ENCODE results near the gene TMEM59L. TPM values are rescaled to one million over a fixed set of nuclear protein-coding genes. Genes with fewer than 3 reads are reported as not detected.

Gene TMEM59L
- total and polyA plus RNA-seq, 2 of the 13 experiments (the other 11 are each of a cell fraction or from before 2014, with no cell fraction given), result 0.97 to 5.5 TPM

DNA sequence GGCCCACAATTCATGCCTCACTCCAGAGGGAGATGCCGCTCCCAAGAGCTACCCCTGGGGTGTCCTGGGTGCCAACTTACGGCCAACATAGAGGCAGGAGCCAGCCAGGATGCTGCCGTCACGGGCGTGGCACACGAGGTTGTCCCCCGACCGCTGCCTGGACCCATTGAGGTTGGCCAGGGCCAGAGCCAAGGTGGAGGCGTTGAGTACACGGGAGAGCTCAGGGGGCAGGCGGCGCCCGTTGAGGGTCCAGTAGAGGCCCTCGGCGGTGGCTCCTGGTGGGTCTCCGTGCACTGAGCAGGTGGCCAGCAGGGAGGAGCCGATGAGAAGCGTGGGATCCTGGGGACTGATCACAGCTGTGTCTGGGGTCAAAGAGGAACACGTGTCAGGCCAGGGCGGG, 13.2 kb upstream of the TMEM59L start:
- Histone ChIP-seq H3K9ac (ENCODE audit: insufficient read depth, low read depth, low read length) (no peak overlapping the region), H3K27me3 (ENCODE audit: control insufficient read depth in 1 of 2, insufficient read depth in 2 of 2, low read length in 2 of 2) (no peaks in the 10 kb centered on the region), H3K27ac (ENCODE audit: extremely low read length, insufficient read depth, low read length) (no peak overlapping the region), H3K4me3 (replicated peaks in 1 of 3; ENCODE audit: insufficient read depth in 1 of 3, low read depth in 2 of 3, low read length in 3 of 3) (no peak overlapping the region), H2AFZ (ENCODE audit: low read length) (no peak overlapping the region), H3K9me3 (ENCODE audit: low read length) (no peaks in the 10 kb centered on the region), H4K20me1 (ENCODE audit: insufficient read depth, low read length) (peaks cover 17% of the 10 kb centered on the region), H3K4me2 (ENCODE audit: low read depth, low read length) (no peak overlapping the region), H3K79me2 (ENCODE audit: insufficient read depth, low read length) (peaks cover 20% of the 10 kb centered on the region), H3K36me3 (replicated peaks in 1 of 2; ENCODE audit: control insufficient read depth in 1 of 2, insufficient read depth in 2 of 2, low read length in 2 of 2) (peaks cover 20 to 49% of the 10 kb centered on the region in 2 experiments; a peak in 4 of 5 replicates), H3K4me1 (ENCODE audit: insufficient read depth, low read length) (peaks cover 17% of the 10 kb centered on the region)
- ATAC-seq, result no peak
- in situ Hi-C loops (cut with HindIII; ENCODE audit: extremely low pct_ligation_motif_present, low pct_unique_long_range_greater_than_20kb) (no loop called here), intact Hi-C loops (cut with micrococcal nuclease; ENCODE audit: unreplicated experiment) (no loop called here)
- ChIA-PET CTCF (ENCODE audit: low intra/inter-chr PET ratio, low total read pairs) (no interaction called here), POLR2A (no interaction called here)
- TF ChIP-seq AGO2 (optimal IDR thresholded peaks at IDR 0.05; ENCODE audit: low read depth, low read length), result peak; percentile 66
- TF ChIP-seq ZNF382 (CRISPR knock-in tag; IDR thresholded peaks at IDR 0.05; ENCODE audit: borderline replicate concordance), result no peak
- TF ChIP-seq, protein P1, sequence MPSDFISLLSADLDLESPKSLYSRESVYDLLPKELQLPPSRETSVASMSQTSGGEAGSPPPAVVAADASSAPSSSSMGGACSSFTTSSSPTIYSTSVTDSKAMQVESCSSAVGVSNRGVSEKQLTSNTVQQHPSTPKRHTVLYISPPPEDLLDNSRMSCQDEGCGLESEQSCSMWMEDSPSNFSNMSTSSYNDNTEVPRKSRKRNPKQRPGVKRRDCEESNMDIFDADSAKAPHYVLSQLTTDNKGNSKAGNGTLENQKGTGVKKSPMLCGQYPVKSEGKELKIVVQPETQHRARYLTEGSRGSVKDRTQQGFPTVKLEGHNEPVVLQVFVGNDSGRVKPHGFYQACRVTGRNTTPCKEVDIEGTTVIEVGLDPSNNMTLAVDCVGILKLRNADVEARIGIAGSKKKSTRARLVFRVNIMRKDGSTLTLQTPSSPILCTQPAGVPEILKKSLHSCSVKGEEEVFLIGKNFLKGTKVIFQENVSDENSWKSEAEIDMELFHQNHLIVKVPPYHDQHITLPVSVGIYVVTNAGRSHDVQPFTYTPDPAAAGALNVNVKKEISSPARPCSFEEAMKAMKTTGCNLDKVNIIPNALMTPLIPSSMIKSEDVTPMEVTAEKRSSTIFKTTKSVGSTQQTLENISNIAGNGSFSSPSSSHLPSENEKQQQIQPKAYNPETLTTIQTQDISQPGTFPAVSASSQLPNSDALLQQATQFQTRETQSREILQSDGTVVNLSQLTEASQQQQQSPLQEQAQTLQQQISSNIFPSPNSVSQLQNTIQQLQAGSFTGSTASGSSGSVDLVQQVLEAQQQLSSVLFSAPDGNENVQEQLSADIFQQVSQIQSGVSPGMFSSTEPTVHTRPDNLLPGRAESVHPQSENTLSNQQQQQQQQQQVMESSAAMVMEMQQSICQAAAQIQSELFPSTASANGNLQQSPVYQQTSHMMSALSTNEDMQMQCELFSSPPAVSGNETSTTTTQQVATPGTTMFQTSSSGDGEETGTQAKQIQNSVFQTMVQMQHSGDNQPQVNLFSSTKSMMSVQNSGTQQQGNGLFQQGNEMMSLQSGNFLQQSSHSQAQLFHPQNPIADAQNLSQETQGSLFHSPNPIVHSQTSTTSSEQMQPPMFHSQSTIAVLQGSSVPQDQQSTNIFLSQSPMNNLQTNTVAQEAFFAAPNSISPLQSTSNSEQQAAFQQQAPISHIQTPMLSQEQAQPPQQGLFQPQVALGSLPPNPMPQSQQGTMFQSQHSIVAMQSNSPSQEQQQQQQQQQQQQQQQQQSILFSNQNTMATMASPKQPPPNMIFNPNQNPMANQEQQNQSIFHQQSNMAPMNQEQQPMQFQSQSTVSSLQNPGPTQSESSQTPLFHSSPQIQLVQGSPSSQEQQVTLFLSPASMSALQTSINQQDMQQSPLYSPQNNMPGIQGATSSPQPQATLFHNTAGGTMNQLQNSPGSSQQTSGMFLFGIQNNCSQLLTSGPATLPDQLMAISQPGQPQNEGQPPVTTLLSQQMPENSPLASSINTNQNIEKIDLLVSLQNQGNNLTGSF (CRISPR knock-in tag; IDR thresholded peaks at IDR 0.05), result no peak
- TF ChIP-seq RBFOX2 (IDR thresholded peaks at IDR 0.05; ENCODE audit: low read depth, low read length), result 0 out of 2 replicates have a peak, but pooled peaks have one; percentile 25
- DNase-seq (ENCODE audit: low spot score), result no peak
- WGBS (ENCODE audit: low lambda C conversion rate), result 95% methylated on average over 18 of the region's 20 CpGs
- no peak for FAIRE-seq
- BruUV-seq (replicated peaks), result no TSS peak
